Neural cell (in vitro differentiated cells): ENCODE results near the gene SLC22A2. TPM values are rescaled to one million over a fixed set of nuclear protein-coding genes. Genes with fewer than 3 reads are reported as not detected.

Source experiments
- H2AFZ ChIP-seq: fragments of 200-600, 300-800 bp; sonication (generic), shearing (Covaris generic); 2 replicates; pipeline ENCODE4 v1.6.0; 2014; ENCODE audit warnings: low read depth, mild to moderate bottlenecking, antibody characterized with exemption, low read length, moderate library complexity
- H3F3A ChIP-seq: fragments of 200-600 bp; shearing (Covaris generic); 2 replicates; pipeline ENCODE4 v1.6.1; 2016; ENCODE audit warnings: mild to moderate bottlenecking, moderate library complexity, mixed read lengths, antibody characterized with exemption, low read length; ENCODE audit not compliant: insufficient read depth, poor library complexity, severe bottlenecking
- H3K27ac ChIP-seq: fragments of 200-600, 300-800 bp; sonication (generic), shearing (Covaris generic); 2 replicates; pipeline ENCODE4 v1.5.1; 2014; ENCODE audit warnings: mild to moderate bottlenecking, low read length, moderate library complexity
- H3K27me3 ChIP-seq: fragments of 300-800, 200-600 bp; sonication (generic), shearing (Covaris generic); 2 replicates; pipeline ENCODE4 v1.6.0; 2014; ENCODE audit warnings: mild to moderate bottlenecking, low read depth, low read length, moderate library complexity; ENCODE audit not compliant: insufficient read depth
- H3K36me3 ChIP-seq: fragments of 300-800, 200-600 bp; sonication (generic), shearing (Covaris generic); 2 replicates; pipeline ENCODE4 v1.5.1; 2014; ENCODE audit warnings: mild to moderate bottlenecking, antibody characterized with exemption, low read length, moderate library complexity; ENCODE audit not compliant: insufficient read depth
- H3K4me2 ChIP-seq: fragments of 300-800, 200-600 bp; sonication (generic), shearing (Covaris generic); 2 replicates; pipeline ENCODE4 v1.6.0; 2014; ENCODE audit warnings: mild to moderate bottlenecking, low read length
- H3K4me3 ChIP-seq: fragments of 300-800, 200-600 bp; sonication (generic), shearing (Covaris generic); 2 replicates; pipeline ENCODE4 v1.5.1; 2014; ENCODE audit warnings: mild to moderate bottlenecking, low read length, moderate library complexity
- H3K79me2 ChIP-seq: fragments of 200-600 bp; shearing (Covaris generic); replicated peaks from 2 replicates; pipeline ENCODE4 v1.6.0; 2014; ENCODE audit warnings: mild to moderate bottlenecking, low read length, moderate library complexity; ENCODE audit not compliant: insufficient read depth
- H3K9ac ChIP-seq: fragments of 300-800, 200-600 bp; sonication (generic), shearing (Covaris generic); 2 replicates; pipeline ENCODE4 v1.6.1; 2016; ENCODE audit warnings: mild to moderate bottlenecking, low read length, mixed read lengths
- H3K9me2 ChIP-seq: fragments of 200-600 bp; shearing (Covaris generic); 2 replicates; pipeline ENCODE4 v1.6.1; 2016; ENCODE audit warnings: mild to moderate bottlenecking, low read length, mixed read lengths; ENCODE audit not compliant: insufficient read depth
- H3K9me3 ChIP-seq: fragments of 200-600, 300-800 bp; sonication (generic), shearing (Covaris generic); 2 replicates; pipeline ENCODE4 v1.6.1; 2016; ENCODE audit warnings: mild to moderate bottlenecking, mixed run types, low read length, moderate library complexity, mixed read lengths
- H4K20me1 ChIP-seq: fragments of 200-600 bp; shearing (Covaris generic); 2 replicates; pipeline ENCODE4 v1.6.1; 2016; ENCODE audit warnings: mild to moderate bottlenecking, mixed run types; ENCODE audit not compliant: insufficient read depth
- CTCF ChIP-seq: fragments of 450-650 bp; IDR thresholded peaks from 2 replicates; pipeline ENCODE4 v1.5.1; 2014; ENCODE audit warnings: antibody characterized with exemption, mild to moderate bottlenecking, moderate library complexity; ENCODE audit not compliant: poor library complexity, severe bottlenecking
- EP300 ChIP-seq: fragments of 450-650 bp; conservative IDR thresholded peaks from 2 replicates; pipeline ENCODE4 v1.6.1; 2014; ENCODE audit warnings: antibody characterized with exemption, mild to moderate bottlenecking, moderate library complexity; ENCODE audit not compliant: poor library complexity, severe bottlenecking
- EZH2 ChIP-seq: fragments of 200-600, 300-800 bp; shearing (Covaris generic), sonication (generic); IDR thresholded peaks from 2 replicates; pipeline ENCODE4 v1.6.1; 2014; ENCODE audit warnings: antibody characterized with exemption, low read length, borderline replicate concordance, mild to moderate bottlenecking; ENCODE audit not compliant: insufficient read depth, poor library complexity, severe bottlenecking
- MXI1 ChIP-seq: fragments of 450-650 bp; conservative IDR thresholded peaks from 2 replicates; pipeline ENCODE4 v1.6.1; 2014; ENCODE audit warnings: antibody characterized with exemption, mild to moderate bottlenecking; ENCODE audit not compliant: poor library complexity, severe bottlenecking
- POLR2AphosphoS5 ChIP-seq: IDR thresholded peaks from 2 replicates; pipeline ENCODE4 v1.6.1; 2012
- RAD21 ChIP-seq: fragments of 450-650 bp; conservative IDR thresholded peaks from 2 replicates; pipeline ENCODE4 v1.6.1; 2014; ENCODE audit warnings: antibody characterized with exemption, mild to moderate bottlenecking, moderate library complexity
- SMC3 ChIP-seq: fragments of 450-650 bp; conservative IDR thresholded peaks from 2 replicates; pipeline ENCODE4 v1.6.1; 2014; ENCODE audit warnings: antibody characterized with exemption, mild to moderate bottlenecking, moderate library complexity; ENCODE audit not compliant: poor library complexity
- TAF1 ChIP-seq: IDR thresholded peaks from 2 replicates; pipeline ENCODE4 v1.6.1; 2012; ENCODE audit warnings: low read depth
- polyA plus RNA-seq: library from polyadenylated mRNA; depleted of rRNA; stranded (reverse); fragments of >200 nt; gene quantifications from 2 replicates; pipeline ENCODE4 v1.2.3, GENCODE V29; 2014
- TF ChIP-seq, protein P1 (sequence below): IDR thresholded peaks from 2 replicates; pipeline ENCODE4 v1.6.1; 2012; ENCODE audit warnings: borderline replicate concordance

SLC22A2 gene
- polyA plus RNA-seq, 1 donor from 2014 or later: not detected

- Histone ChIP-seq H3K9me2 (no peaks in the 10 kb centered on the region), H3K27ac (no peak overlapping the region), H3F3A (no peaks in the 10 kb centered on the region), H3K9me3 (no peaks in the 10 kb centered on the region), H4K20me1 (no peaks in the 10 kb centered on the region), H2AFZ (no peak overlapping the region), H3K79me2 (no peaks in the 10 kb centered on the region), H3K27me3 (no peaks in the 10 kb centered on the region), H3K9ac (no peak overlapping the region), H3K4me3 (no peak overlapping the region), H3K36me3 (no peaks in the 10 kb centered on the region), H3K4me2 (no peak overlapping the region)
- TF ChIP-seq SMC3 (no peak), MXI1 (no peak), EP300 (no peak), CTCF (no peak), EZH2 (no peak), RAD21 (no peak), TAF1 (no peak), POLR2AphosphoS5 (no peak)
- TF ChIP-seq, protein P1, sequence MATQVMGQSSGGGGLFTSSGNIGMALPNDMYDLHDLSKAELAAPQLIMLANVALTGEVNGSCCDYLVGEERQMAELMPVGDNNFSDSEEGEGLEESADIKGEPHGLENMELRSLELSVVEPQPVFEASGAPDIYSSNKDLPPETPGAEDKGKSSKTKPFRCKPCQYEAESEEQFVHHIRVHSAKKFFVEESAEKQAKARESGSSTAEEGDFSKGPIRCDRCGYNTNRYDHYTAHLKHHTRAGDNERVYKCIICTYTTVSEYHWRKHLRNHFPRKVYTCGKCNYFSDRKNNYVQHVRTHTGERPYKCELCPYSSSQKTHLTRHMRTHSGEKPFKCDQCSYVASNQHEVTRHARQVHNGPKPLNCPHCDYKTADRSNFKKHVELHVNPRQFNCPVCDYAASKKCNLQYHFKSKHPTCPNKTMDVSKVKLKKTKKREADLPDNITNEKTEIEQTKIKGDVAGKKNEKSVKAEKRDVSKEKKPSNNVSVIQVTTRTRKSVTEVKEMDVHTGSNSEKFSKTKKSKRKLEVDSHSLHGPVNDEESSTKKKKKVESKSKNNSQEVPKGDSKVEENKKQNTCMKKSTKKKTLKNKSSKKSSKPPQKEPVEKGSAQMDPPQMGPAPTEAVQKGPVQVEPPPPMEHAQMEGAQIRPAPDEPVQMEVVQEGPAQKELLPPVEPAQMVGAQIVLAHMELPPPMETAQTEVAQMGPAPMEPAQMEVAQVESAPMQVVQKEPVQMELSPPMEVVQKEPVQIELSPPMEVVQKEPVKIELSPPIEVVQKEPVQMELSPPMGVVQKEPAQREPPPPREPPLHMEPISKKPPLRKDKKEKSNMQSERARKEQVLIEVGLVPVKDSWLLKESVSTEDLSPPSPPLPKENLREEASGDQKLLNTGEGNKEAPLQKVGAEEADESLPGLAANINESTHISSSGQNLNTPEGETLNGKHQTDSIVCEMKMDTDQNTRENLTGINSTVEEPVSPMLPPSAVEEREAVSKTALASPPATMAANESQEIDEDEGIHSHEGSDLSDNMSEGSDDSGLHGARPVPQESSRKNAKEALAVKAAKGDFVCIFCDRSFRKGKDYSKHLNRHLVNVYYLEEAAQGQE: no peak
These were observed 41.6 kb upstream of the SLC22A2 start for GRCh38 chr6:160300076-160300695.

- no peaks in the 10 kb centered on the region for H3K27me3 ChIP-seq
- no peaks in the 10 kb centered on the region for H3F3A ChIP-seq
- H3K9me3 ChIP-seq: no peaks in the 10 kb centered on the region
- no peak overlapping the region for H2AFZ ChIP-seq
- no peak overlapping the region for H3K4me3 ChIP-seq
- H3K9me2 ChIP-seq: no peaks in the 10 kb centered on the region
- no peaks in the 10 kb centered on the region for H3K79me2 ChIP-seq
- H3K27ac ChIP-seq: no peak overlapping the region
- no peak for TF ChIP-seq CTCF
- no peak for TF ChIP-seq RAD21
- TF ChIP-seq EP300: no peak
- TF ChIP-seq, protein P1: no peak
- TF ChIP-seq SMC3: no peak
- no peak for TF ChIP-seq EZH2
- no peak for TF ChIP-seq TAF1
- no peak for TF ChIP-seq POLR2AphosphoS5
- no peak for TF ChIP-seq MXI1
- H3K4me2 ChIP-seq: no peak overlapping the region
- no peaks in the 10 kb centered on the region for H3K36me3 ChIP-seq
- H4K20me1 ChIP-seq: no peaks in the 10 kb centered on the region
- no peak overlapping the region for H3K9ac ChIP-seq
These were observed 40.9 kb upstream of the SLC22A2 start for GRCh38 chr6:160299559-160299958.
